Measurements from ENCODE around the gene DYRK3.

Gene DYRK3

DNA sequence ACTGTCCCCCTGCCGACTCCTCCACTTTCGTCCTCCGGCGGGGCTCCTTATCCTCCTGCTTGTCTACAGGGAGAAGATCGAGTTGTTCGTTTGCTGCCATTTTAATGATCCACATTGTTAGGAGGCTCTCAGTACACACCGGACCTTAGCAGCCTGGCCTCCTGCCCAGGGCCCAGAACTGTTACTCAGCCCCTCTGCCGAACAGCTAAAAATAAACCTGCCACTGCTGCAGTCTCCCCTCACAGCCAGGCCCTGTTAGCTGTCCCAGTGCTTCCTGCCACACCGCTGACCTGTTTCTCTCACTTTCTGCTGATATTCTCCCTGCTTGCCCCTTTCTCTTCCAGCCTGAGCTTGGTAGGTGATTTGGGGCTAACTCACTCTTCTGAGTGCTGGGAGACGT lies 57.7 kb downstream of the DYRK3 start (continued):
- TF ChIP-seq, protein P1, sequence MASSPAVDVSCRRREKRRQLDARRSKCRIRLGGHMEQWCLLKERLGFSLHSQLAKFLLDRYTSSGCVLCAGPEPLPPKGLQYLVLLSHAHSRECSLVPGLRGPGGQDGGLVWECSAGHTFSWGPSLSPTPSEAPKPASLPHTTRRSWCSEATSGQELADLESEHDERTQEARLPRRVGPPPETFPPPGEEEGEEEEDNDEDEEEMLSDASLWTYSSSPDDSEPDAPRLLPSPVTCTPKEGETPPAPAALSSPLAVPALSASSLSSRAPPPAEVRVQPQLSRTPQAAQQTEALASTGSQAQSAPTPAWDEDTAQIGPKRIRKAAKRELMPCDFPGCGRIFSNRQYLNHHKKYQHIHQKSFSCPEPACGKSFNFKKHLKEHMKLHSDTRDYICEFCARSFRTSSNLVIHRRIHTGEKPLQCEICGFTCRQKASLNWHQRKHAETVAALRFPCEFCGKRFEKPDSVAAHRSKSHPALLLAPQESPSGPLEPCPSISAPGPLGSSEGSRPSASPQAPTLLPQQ (tag by site-specific recombination; IDR thresholded peaks at IDR 0.05) = no peak
- TF ChIP-seq PRDM1 (tag by site-specific recombination; IDR thresholded peaks at IDR 0.05) = peak; percentile 79
- TF ChIP-seq ZNF433 (tag by site-specific recombination; IDR thresholded peaks at IDR 0.05; ENCODE audit: low read depth) = no peak
- TF ChIP-seq ZNF610 (tag by site-specific recombination; IDR thresholded peaks at IDR 0.05; ENCODE audit: borderline replicate concordance) = no peak
- TF ChIP-seq, protein P2, sequence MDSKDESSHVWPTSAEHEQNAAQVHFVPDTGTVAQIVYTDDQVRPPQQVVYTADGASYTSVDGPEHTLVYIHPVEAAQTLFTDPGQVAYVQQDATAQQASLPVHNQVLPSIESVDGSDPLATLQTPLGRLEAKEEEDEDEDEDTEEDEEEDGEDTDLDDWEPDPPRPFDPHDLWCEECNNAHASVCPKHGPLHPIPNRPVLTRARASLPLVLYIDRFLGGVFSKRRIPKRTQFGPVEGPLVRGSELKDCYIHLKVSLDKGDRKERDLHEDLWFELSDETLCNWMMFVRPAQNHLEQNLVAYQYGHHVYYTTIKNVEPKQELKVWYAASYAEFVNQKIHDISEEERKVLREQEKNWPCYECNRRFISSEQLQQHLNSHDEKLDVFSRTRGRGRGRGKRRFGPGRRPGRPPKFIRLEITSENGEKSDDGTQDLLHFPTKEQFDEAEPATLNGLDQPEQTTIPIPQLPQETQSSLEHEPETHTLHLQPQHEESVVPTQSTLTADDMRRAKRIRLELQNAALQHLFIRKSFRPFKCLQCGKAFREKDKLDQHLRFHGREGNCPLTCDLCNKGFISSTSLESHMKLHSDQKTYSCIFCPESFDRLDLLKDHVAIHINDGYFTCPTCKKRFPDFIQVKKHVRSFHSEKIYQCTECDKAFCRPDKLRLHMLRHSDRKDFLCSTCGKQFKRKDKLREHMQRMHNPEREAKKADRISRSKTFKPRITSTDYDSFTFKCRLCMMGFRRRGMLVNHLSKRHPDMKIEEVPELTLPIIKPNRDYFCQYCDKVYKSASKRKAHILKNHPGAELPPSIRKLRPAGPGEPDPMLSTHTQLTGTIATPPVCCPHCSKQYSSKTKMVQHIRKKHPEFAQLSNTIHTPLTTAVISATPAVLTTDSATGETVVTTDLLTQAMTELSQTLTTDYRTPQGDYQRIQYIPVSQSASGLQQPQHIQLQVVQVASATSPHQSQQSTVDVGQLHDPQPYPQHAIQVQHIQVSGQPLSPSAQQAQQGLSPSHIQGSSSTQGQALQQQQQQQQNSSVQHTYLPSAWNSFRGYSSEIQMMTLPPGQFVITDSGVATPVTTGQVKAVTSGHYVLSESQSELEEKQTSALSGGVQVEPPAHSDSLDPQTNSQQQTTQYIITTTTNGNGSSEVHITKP (tag by site-specific recombination; IDR thresholded peaks at IDR 0.05) = peak; percentile 75
- no peak for TF ChIP-seq KLF16 (tag by site-specific recombination; IDR thresholded peaks at IDR 0.05)
- TF ChIP-seq ZNF132 (tag by site-specific recombination; IDR thresholded peaks at IDR 0.05; ENCODE audit: borderline replicate concordance) = no peak
- no peak for TF ChIP-seq ZFP69B (tag by site-specific recombination; IDR thresholded peaks at IDR 0.05)

DNA sequence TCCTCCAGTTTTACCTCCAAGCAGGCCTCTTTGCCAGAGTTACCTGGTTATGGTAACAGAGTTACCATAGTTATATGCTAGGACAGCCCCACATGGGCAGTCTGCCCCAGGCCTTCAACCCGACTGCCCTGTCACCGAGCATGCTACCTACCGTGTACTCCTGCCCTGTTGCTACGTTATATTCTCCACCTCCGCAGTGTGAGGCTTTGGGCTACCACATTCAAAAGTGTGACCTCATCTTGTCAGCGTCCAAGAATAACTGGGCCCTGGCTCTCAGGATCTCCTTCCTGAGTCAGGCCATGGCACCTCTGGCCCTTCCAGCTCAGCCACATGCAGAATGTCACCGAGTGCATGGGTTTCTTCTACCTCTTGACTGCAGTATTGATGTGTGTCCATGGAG lies 58.3 kb downstream of the DYRK3 start:
- POLR2A ChIA-PET = interaction anchor here (0.9 kb wide), 1 partner anchor 24 kb away, joined by 3 read pairs; no protein-coding TSS in a partner anchor
- H3K4me3 ChIP-seq (ENCODE audit: low read depth, low read length) = no peak overlapping the region
- peaks cover 0 to 9% of the 10 kb centered on the region in 2 experiments; a peak in 1 of 3 replicates for H3K36me3 ChIP-seq (ENCODE audit: control insufficient read depth in 2 of 2, insufficient read depth in 1 of 2, low read length in 2 of 2)
- H3K27ac ChIP-seq (ENCODE audit: extremely low read depth, low read depth, low read length) = no peak overlapping the region
- TF ChIP-seq ZNF76 (tag by site-specific recombination; IDR thresholded peaks at IDR 0.05; ENCODE audit: borderline replicate concordance, low read depth) = no peak
- TF ChIP-seq TRIM28 (IDR thresholded peaks at IDR 0.05; ENCODE audit: borderline replicate concordance, low read length) = no peak
- no peak for TF ChIP-seq ZNF132 (tag by site-specific recombination; IDR thresholded peaks at IDR 0.05; ENCODE audit: borderline replicate concordance)
- no peak for TF ChIP-seq IKZF3 (tag by site-specific recombination; IDR thresholded peaks at IDR 0.05)
- no peak for TF ChIP-seq ZNF266 (tag by site-specific recombination; IDR thresholded peaks at IDR 0.05; ENCODE audit: low read depth)
- TF ChIP-seq ZNF274 (IDR thresholded peaks at IDR 0.05; ENCODE audit: low read length) = no peak
- no peak for TF ChIP-seq ZNF274 (tag by site-specific recombination; IDR thresholded peaks at IDR 0.05; ENCODE audit: borderline replicate concordance)
- no peak for TF ChIP-seq GLIS2 (tag by site-specific recombination; IDR thresholded peaks at IDR 0.05)
- TF ChIP-seq ZNF521 (tag by site-specific recombination; IDR thresholded peaks at IDR 0.05) = no peak
- TF ChIP-seq ZNF529 (tag by site-specific recombination; IDR thresholded peaks at IDR 0.05; ENCODE audit: insufficient replicate concordance) = no peak
- no peak for TF ChIP-seq ZFP37 (tag by site-specific recombination; IDR thresholded peaks at IDR 0.05)
- no peak for TF ChIP-seq TCF7L2 (IDR thresholded peaks at IDR 0.05; ENCODE audit: borderline replicate concordance, low read depth, low read length)
- no peak for TF ChIP-seq GFI1B (tag by site-specific recombination; IDR thresholded peaks at IDR 0.05)
- TF ChIP-seq ZNF626 (tag by site-specific recombination; IDR thresholded peaks at IDR 0.05) = no peak
- TF ChIP-seq ZNF324 (tag by site-specific recombination; IDR thresholded peaks at IDR 0.05) = no peak
- no peak for TF ChIP-seq ZNF157 (tag by site-specific recombination; IDR thresholded peaks at IDR 0.05)
- no peak for TF ChIP-seq SCRT2 (tag by site-specific recombination; IDR thresholded peaks at IDR 0.05)
- CTCF ChIA-PET = interaction anchor here (0.6 to 6.5 kb wide), 5 partner anchors 29 to 723 kb away, joined by 3 to 32 read pairs (median 4); partner anchors contain the start of gene IL20
- H3K9me3 ChIP-seq (ENCODE audit: control insufficient read depth, insufficient read depth, low read depth, low read length) = no peaks in the 10 kb centered on the region
- H3K4me1 ChIP-seq (ENCODE audit: control insufficient read depth, insufficient read depth, low read length) = no peaks in the 10 kb centered on the region; the same call in 1 of the 2 replicates
